Measurements from ENCODE around the gene CCSER2.

DNA sequence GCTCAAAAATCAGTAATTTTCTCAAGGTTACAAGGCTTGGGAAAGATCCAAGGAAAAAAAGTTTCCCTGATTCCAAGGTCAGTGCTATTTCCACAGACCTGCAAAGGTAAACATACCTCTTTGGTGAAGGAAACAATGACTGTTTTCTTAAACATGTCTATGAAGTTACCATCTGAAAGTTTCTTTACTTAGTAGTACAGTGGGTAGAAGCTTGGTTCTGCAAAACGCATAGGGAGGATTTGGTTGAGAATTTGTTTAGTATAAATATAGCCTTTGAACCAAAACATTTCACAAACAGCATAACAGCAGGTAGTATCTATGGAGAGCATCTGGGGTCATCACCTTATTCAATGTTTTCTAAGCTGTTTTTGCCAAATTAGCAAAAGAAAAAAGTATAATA, 169.6 kb downstream of the CCSER2 start:
- TF ChIP-seq NFRKB (IDR thresholded peaks at IDR 0.05) (no peak), ELF4 (IDR thresholded peaks at IDR 0.05) (no peak), HDGF (IDR thresholded peaks at IDR 0.05; ENCODE audit: borderline replicate concordance) (no peak), TARDBP (IDR thresholded peaks at IDR 0.05) (no peak), FOXK2 (IDR thresholded peaks at IDR 0.05) (no peak)
